Activated T-cell treated with anti-CD3 and anti-CD28 coated beads, Interleukin-2, amount 50 U/mL, for 72 hours (primary cell): ENCODE measurements around the gene GDPD1. TPM values are rescaled to one million over a fixed set of nuclear protein-coding genes. Genes with fewer than 3 reads are reported as not detected.
"Not testable (repeated sequence)": the region's sequence is repeated elsewhere in the genome, so short reads cannot be mapped to it uniquely, and the experiment has no call there.

Experiments
- ATAC-seq, 2 donors: fragments of 150-1000 bp; cut with Tn5 transposase; replicated peaks in 1 of 2; 2 replicates each; pipeline ENCODE4 v1.10.0; 2021; ENCODE audit warnings: moderate library complexity in 2 of 2, mild to moderate bottlenecking in 1 of 2
- DNase-seq, 2 donors: peaks; one replicate each; pipeline ENCODE4 v3.0.0; 2021 to 2022; ENCODE audit warnings: mixed read lengths in 1 of 2
- H3K27ac Mint-ChIP-seq: one replicate; pipeline ENCODE4 v1.8.0; 2022; ENCODE audit warnings: mild to moderate bottlenecking, moderate library complexity, mixed read lengths
- H3K27me3 Mint-ChIP-seq: one replicate; pipeline ENCODE4 v1.8.0; 2022; ENCODE audit warnings: low read depth, mixed read lengths
- H3K36me3 Mint-ChIP-seq, 2 donors: one replicate each; pipeline ENCODE4 v1.8.0; 2022; ENCODE audit warnings: mixed read lengths in 2 of 2, mild to moderate bottlenecking in 1 of 2; ENCODE audit not compliant: insufficient read depth in 2 of 2
- H3K4me1 Mint-ChIP-seq: one replicate; pipeline ENCODE4 v1.8.0; 2022; ENCODE audit warnings: low read depth, mixed read lengths
- H3K4me3 Mint-ChIP-seq, 2 donors: one replicate each; pipeline ENCODE4 v1.8.0; 2022; ENCODE audit warnings: mild to moderate bottlenecking in 2 of 2, mixed read lengths in 2 of 2, moderate library complexity in 2 of 2
- H3K9me3 Mint-ChIP-seq, 2 donors: one replicate each; pipeline ENCODE4 v1.8.0; 2022; ENCODE audit warnings: mixed read lengths in 2 of 2
- total RNA-seq, 2 donors: library from RNA; stranded (reverse); gene quantifications; one replicate each; pipeline ENCODE4 v1.2.3, GENCODE V29; 2022

GDPD1 gene
- total RNA-seq, 2 donors from 2014 or later, result 3.0 to 3.2 TPM

- no peak for ATAC-seq
- Mint-ChIP-seq H3K4me1 (no peaks in the 10 kb centered on the region), H3K27ac (no peak overlapping the region)
Observed at GRCh38 chr17:59267776-59268175, 47.5 kb downstream of the GDPD1 start.

GRCh38 chr17:59275618-59276017, 55.3 kb downstream of the GDPD1 start:
- Mint-ChIP-seq H3K9me3 (no peaks in the 10 kb centered on the region), H3K27me3 (no peaks in the 10 kb centered on the region), H3K4me1 (no peaks in the 10 kb centered on the region), H3K27ac (no peak overlapping the region), H3K4me3 (no peak overlapping the region), H3K36me3 (no peaks in the 10 kb centered on the region)
- DNase-seq (no peak), ATAC-seq (no peak)

More at GRCh38 chr17:59267776-59268175, 47.5 kb downstream of the GDPD1 start:
- H3K27me3 Mint-ChIP-seq, result no peaks in the 10 kb centered on the region
- no peak for DNase-seq
- no peaks in the 10 kb centered on the region for H3K9me3 Mint-ChIP-seq
- H3K4me3 Mint-ChIP-seq, result no peak overlapping the region
- H3K36me3 Mint-ChIP-seq, result no peaks in the 10 kb centered on the region

- no peak overlapping the region for H3K4me3 Mint-ChIP-seq
- no peak for ATAC-seq
- H3K4me1 Mint-ChIP-seq, result no peaks in the 10 kb centered on the region
- no peak overlapping the region for H3K27ac Mint-ChIP-seq
- H3K27me3 Mint-ChIP-seq, result no peaks in the 10 kb centered on the region
- DNase-seq, result no peak
- no peaks in the 10 kb centered on the region for H3K9me3 Mint-ChIP-seq
- H3K36me3 Mint-ChIP-seq, result no peaks in the 10 kb centered on the region
Observed at GRCh38 chr17:59277031-59277430, 56.7 kb downstream of the GDPD1 start.

GRCh38 chr17:59278406-59278805, 58.1 kb downstream of the GDPD1 start:
- H3K36me3 Mint-ChIP-seq, result no peaks in the 10 kb centered on the region
- DNase-seq (no peak), ATAC-seq (no peak)
- no peak overlapping the region for H3K27ac Mint-ChIP-seq
- no peaks in the 10 kb centered on the region for H3K27me3 Mint-ChIP-seq
- no peaks in the 10 kb centered on the region for H3K9me3 Mint-ChIP-seq
- no peaks in the 10 kb centered on the region for H3K4me1 Mint-ChIP-seq
- no peak overlapping the region for H3K4me3 Mint-ChIP-seq

- no peaks in the 10 kb centered on the region for H3K27me3 Mint-ChIP-seq
- H3K27ac Mint-ChIP-seq, result no peak overlapping the region
- ATAC-seq (no peak), DNase-seq (no peak)
- H3K9me3 Mint-ChIP-seq, result no peaks in the 10 kb centered on the region
- no peaks in the 10 kb centered on the region for H3K36me3 Mint-ChIP-seq
- peaks cover 6% of the 10 kb centered on the region for H3K4me1 Mint-ChIP-seq
- no peak overlapping the region for H3K4me3 Mint-ChIP-seq
Observed at GRCh38 chr17:59284317-59284716, 64.0 kb downstream of the GDPD1 start.

GRCh38 chr17:59287452-59287851, 67.1 kb downstream of the GDPD1 start:
- Mint-ChIP-seq H3K9me3 (no peaks in the 10 kb centered on the region), H3K27me3 (no peaks in the 10 kb centered on the region), H3K36me3 (no peaks in the 10 kb centered on the region), H3K4me1 (peaks cover 6% of the 10 kb centered on the region), H3K4me3 (no peak overlapping the region), H3K27ac (no peak overlapping the region)
- ATAC-seq (no peak), DNase-seq (no peak)

GRCh38 chr17:59287891-59288290, 67.6 kb downstream of the GDPD1 start:
- no peak for ATAC-seq
- Mint-ChIP-seq H3K27me3 (no peaks in the 10 kb centered on the region), H3K27ac (no peak overlapping the region), H3K4me1 (peaks cover 6% of the 10 kb centered on the region), H3K4me3 (no peak overlapping the region), H3K36me3 (no peaks in the 10 kb centered on the region), H3K9me3 (no peaks in the 10 kb centered on the region)
- DNase-seq, result no peak

GRCh38 chr17:59289981-59290301, 69.6 kb downstream of the GDPD1 start:
- Mint-ChIP-seq H3K36me3 (no peaks in the 10 kb centered on the region), H3K4me3 (no peak overlapping the region), H3K9me3 (no peaks in the 10 kb centered on the region), H3K27ac (no peak overlapping the region), H3K27me3 (no peaks in the 10 kb centered on the region), H3K4me1 (peaks cover 6% of the 10 kb centered on the region)
- DNase-seq (no peak), ATAC-seq (no peak)

GRCh38 chr17:59290302-59290998, 70.1 kb downstream of the GDPD1 start:
- DNase-seq, H3K27ac Mint-ChIP-seq, H3K4me3 Mint-ChIP-seq, ATAC-seq, H3K4me1 Mint-ChIP-seq, H3K27me3 Mint-ChIP-seq, H3K36me3 Mint-ChIP-seq, H3K9me3 Mint-ChIP-seq: not testable (repeated sequence)

GRCh38 chr17:59292174-59292523, 71.8 kb downstream of the GDPD1 start:
- no peak for DNase-seq
- no peak for ATAC-seq
- Mint-ChIP-seq H3K9me3 (no peaks in the 10 kb centered on the region), H3K4me3 (no peak overlapping the region), H3K27me3 (no peaks in the 10 kb centered on the region), H3K4me1 (peaks cover 6% of the 10 kb centered on the region), H3K27ac (no peak overlapping the region), H3K36me3 (no peaks in the 10 kb centered on the region)

GRCh38 chr17:59296190-59296589, 75.9 kb downstream of the GDPD1 start:
- Mint-ChIP-seq H3K36me3 (no peaks in the 10 kb centered on the region), H3K27me3 (no peaks in the 10 kb centered on the region), H3K4me3 (no peak overlapping the region), H3K4me1 (no peaks in the 10 kb centered on the region), H3K9me3 (no peaks in the 10 kb centered on the region), H3K27ac (no peak overlapping the region)
- DNase-seq, result no peak
- no peak for ATAC-seq

GRCh38 chr17:59298521-59298920, 78.2 kb downstream of the GDPD1 start:
- Mint-ChIP-seq H3K9me3 (no peaks in the 10 kb centered on the region), H3K27me3 (no peaks in the 10 kb centered on the region), H3K27ac (no peak overlapping the region), H3K4me3 (no peak overlapping the region), H3K36me3 (no peaks in the 10 kb centered on the region), H3K4me1 (no peaks in the 10 kb centered on the region)
- ATAC-seq (no peak), DNase-seq (no peak)

- DNase-seq (no peak), ATAC-seq (no peak)
- H3K9me3 Mint-ChIP-seq, result no peaks in the 10 kb centered on the region
- no peaks in the 10 kb centered on the region for H3K36me3 Mint-ChIP-seq
- H3K4me3 Mint-ChIP-seq, result no peak overlapping the region
- no peak overlapping the region for H3K27ac Mint-ChIP-seq
- peaks cover 6% of the 10 kb centered on the region for H3K27me3 Mint-ChIP-seq
- no peaks in the 10 kb centered on the region for H3K4me1 Mint-ChIP-seq
Observed at GRCh38 chr17:59299400-59300092, 79.2 kb downstream of the GDPD1 start.

- Mint-ChIP-seq H3K4me1 (no peaks in the 10 kb centered on the region), H3K9me3 (no peaks in the 10 kb centered on the region), H3K27ac (peak overlapping the region; percentile 5), H3K36me3 (no peaks in the 10 kb centered on the region), H3K27me3 (peaks cover 14% of the 10 kb centered on the region), H3K4me3 (no peak overlapping the region)
- DNase-seq (no peak), ATAC-seq (no peak)
Observed at GRCh38 chr17:59300941-59301340, 80.6 kb downstream of the GDPD1 start.
